Cardiac fibroblast (primary cell): Measurements from ENCODE around the gene PKP1.

Experiments used
- DNase-seq, 2 donors: peaks; one replicate each; pipeline versions ENCODE4 v3.0.0 to v3.0.0-alpha.2; 2010; ENCODE audit warnings: low read depth in 2 of 2
- H3K4me3 ChIP-seq, 2 donors: replicated peaks in 1 of 2; 1 replicate in 1 of 2; 2 replicates in 1 of 2; pipeline ENCODE4 v1.5.1; 2011; ENCODE audit warnings: low read depth in 2 of 2, low read length in 2 of 2, mild to moderate bottlenecking in 2 of 2, moderate library complexity in 1 of 2
- TF ChIP-seq, protein P1 (sequence below): IDR thresholded peaks from one replicate; pipeline ENCODE4 v1.5.1; 2011; ENCODE audit warnings: low read depth, mild to moderate bottlenecking, low read length, inconsistent platforms

PKP1 gene

DNA sequence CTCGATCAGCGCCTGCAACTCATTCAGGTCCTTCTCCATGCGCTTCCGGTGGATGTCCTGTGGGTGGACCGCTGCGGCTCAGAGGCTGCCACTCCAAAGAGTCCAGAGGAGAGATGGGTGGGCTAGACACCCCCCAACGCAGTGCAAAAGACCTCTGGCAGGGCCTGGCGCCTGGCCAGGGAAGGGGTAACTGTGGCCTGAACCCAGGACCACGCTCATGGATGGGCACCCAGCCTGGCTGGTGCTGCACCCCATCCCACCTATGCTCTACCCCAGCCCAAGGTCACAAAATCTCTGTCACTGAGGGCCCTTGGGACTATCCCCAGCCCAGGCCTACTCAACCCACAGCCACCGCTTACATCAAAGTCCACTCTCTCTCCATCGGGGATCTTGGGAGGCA is 81.9 kb downstream of the PKP1 start:
- DNase-seq = no peak
- no peak overlapping the region for H3K4me3 ChIP-seq
- TF ChIP-seq, protein P1, sequence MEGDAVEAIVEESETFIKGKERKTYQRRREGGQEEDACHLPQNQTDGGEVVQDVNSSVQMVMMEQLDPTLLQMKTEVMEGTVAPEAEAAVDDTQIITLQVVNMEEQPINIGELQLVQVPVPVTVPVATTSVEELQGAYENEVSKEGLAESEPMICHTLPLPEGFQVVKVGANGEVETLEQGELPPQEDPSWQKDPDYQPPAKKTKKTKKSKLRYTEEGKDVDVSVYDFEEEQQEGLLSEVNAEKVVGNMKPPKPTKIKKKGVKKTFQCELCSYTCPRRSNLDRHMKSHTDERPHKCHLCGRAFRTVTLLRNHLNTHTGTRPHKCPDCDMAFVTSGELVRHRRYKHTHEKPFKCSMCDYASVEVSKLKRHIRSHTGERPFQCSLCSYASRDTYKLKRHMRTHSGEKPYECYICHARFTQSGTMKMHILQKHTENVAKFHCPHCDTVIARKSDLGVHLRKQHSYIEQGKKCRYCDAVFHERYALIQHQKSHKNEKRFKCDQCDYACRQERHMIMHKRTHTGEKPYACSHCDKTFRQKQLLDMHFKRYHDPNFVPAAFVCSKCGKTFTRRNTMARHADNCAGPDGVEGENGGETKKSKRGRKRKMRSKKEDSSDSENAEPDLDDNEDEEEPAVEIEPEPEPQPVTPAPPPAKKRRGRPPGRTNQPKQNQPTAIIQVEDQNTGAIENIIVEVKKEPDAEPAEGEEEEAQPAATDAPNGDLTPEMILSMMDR = no peak

DNA sequence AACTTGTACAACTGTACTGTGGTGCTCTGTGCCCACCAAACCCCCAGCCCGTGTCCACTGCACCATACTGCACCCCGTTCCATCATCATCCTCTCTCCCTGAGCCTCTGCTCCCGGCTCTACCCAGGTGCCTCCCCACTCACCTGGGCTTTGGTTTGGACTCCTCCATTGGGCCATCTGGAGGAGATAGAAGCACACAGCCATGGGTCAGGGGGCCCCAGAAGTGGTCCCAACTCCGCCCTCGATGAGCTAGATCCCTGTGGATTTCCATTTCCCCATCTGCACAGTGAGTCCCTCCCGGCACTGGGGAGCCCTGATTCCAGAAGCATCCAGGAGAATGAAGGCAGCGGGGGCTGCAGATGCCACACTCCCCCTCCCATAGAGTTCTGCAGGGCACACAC is 83.4 kb downstream of the PKP1 start:
- no peak for DNase-seq
- TF ChIP-seq, protein P1 = no peak
- no peak overlapping the region for H3K4me3 ChIP-seq

DNA sequence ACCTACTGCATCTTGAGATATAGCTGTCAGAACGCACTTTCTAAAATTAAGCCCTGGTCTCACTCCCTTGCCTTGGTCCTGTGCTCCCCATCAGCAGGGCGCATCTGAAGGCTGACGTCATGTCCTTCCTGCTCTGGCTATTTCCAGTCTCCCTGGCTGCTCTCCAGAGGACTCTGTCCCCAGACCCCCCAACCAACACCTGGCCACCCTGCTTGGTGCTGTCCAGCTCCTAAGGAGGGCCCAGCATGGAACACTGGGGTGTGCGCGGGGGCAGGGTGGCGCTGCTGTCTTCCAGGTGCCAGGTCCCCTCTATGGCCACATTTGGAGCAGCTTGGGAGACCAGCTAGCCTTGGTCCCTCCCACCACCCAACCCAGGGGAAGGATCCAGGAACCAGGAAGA is 85.9 kb downstream of the PKP1 start:
- no peak overlapping the region for H3K4me3 ChIP-seq
- no peak for DNase-seq
- TF ChIP-seq, protein P1 = no peak

DNA sequence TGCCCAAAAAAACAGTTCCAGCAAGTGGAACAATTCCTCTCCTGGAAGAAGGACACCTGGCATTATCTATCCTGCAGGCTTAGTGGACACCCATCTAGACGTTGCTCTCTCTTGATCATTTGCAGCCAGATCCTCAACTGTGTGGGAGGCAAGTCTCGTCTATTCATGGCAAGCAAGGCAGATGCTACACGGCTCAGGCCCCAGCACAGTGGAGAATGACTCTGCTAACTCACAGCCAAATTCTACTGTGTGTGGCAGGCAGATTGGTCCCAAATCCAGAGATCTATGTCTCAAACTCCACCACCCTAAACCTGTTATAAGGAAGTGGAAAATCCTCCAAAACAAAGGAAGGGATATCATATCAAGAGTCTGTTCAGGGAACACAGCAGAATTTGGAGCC is 87.2 kb downstream of the PKP1 start:
- TF ChIP-seq, protein P1 = no peak
- DNase-seq = no peak
- H3K4me3 ChIP-seq = no peak overlapping the region

DNA sequence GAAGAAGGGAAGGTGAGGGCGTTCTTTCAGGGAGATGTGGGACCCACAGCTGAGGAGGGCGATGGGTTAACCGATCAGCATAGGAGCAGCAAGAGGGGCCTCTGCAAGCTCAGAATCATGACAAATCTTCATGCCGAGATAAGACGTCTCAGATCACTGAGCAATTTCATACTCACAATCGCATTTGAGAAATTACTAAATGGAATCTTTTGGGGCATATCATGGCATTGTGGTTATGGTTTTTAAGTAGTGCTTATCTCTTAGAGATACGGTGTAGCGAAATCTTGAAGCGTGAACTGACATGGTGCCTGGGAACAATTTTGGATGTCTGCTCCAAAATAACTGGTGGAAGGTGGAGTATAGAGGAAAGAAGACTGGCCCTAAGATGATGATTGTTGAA is 88.0 kb downstream of the PKP1 start:
- TF ChIP-seq, protein P1 = no peak
- no peak overlapping the region for H3K4me3 ChIP-seq
- no peak for DNase-seq

DNA sequence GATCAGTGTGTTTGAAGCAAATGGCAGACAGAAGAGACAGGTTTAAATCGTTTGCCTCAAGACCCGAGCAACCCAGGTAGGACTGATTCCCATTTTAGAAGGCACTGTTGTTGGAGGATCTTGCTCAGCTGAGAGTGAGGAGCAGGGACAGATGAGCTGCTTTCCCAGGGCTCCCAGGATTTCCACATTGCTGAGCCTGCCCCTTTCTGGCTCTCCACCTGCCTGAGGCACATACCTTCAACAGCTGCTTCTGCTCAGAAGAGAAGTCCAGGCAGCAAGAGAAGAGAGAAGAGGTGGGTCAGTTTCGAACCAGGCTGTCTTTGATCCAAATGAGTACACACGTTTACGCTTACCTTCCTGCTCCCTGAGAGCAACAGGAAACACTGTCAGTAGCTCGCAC is 88.5 kb downstream of the PKP1 start:
- DNase-seq = no peak
- H3K4me3 ChIP-seq = no peak overlapping the region
- TF ChIP-seq, protein P1 = no peak

DNA sequence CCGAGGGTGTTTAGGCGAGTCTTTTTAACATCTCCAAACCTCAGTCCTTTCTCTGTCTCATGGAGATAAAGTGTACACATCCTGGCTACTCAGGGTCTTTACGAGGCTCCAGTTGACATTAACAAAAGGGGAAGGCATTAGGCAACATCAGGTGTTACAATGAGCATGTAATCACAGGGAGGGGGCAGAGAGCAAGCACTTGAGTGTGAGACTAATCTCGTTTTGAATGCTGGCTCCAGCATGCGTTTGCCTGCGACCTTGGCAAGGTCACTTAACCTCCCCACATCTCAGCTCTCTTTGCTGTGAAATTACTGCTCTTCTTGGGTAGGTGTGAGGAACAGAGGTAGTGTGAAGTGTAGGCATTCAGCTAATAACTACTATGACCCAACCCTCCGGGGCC is 91.1 kb downstream of the PKP1 start:
- no peak for DNase-seq
- H3K4me3 ChIP-seq = no peak overlapping the region
- TF ChIP-seq, protein P1 = no peak
